Cardiac muscle cell (in vitro differentiated cells and primary cell): ENCODE data around the gene ERVFRD-1. TPM values are rescaled to one million over a fixed set of nuclear protein-coding genes. Genes with fewer than 3 reads are reported as not detected.
"Not testable (repeated sequence)": the region's sequence is repeated elsewhere in the genome, so short reads cannot be mapped to it uniquely, and the experiment has no call there.

Experiments
- DNase-seq, 2 donors: peaks; one replicate each; pipeline versions ENCODE4 v3.0.0 to v3.0.0-alpha.2; 2010 to 2017; ENCODE audit warnings: low read depth in 1 of 2, low spot score in 1 of 2
- H3K27ac ChIP-seq: fragments of 200-600 bp; sonication (generic); 2 replicates; pipeline ENCODE4 v1.5.1; 2016
- H3K27me3 ChIP-seq: fragments of 200-600 bp; sonication (generic); 2 replicates; pipeline ENCODE4 v1.6.0; 2016; ENCODE audit warnings: control low read depth
- H3K36me3 ChIP-seq: fragments of 200-600 bp; sonication (generic); 2 replicates; pipeline ENCODE4 v1.5.1; 2016; ENCODE audit warnings: control low read depth
- H3K4me1 ChIP-seq: fragments of 200-600 bp; sonication (generic); 2 replicates; pipeline ENCODE4 v1.8.1; 2017; ENCODE audit warnings: low read depth, mild to moderate bottlenecking, mixed run types
- H3K4me3 ChIP-seq: fragments of 200-600 bp; sonication (generic); 2 replicates; pipeline ENCODE4 v1.5.1; 2016; ENCODE audit warnings: mild to moderate bottlenecking
- H3K9me3 ChIP-seq: fragments of 200-600 bp; sonication (generic); 2 replicates; pipeline ENCODE4 v1.5.1; 2017; ENCODE audit warnings: low read depth, mild to moderate bottlenecking, control low read depth
- CTCF ChIP-seq: IDR thresholded peaks from 2 replicates; pipeline ENCODE4 v1.5.1; 2012; ENCODE audit warnings: low read depth, mild to moderate bottlenecking, low read length
- polyA plus RNA-seq: library from polyadenylated mRNA; unstranded; fragments of >200 nt; fragmentation: Nextera tagmentation; extraction: Ambion mirVana; gene quantifications from 2 replicates; pipeline ENCODE4 v1.2.1, GENCODE V29; 2016
- total RNA-seq: library from RNA; depleted of rRNA; stranded (reverse); fragments of >200 nt; gene quantifications from 2 replicates; pipeline ENCODE4 v1.2.3, GENCODE V29; 2016

Gene ERVFRD-1
- total and polyA plus RNA-seq, 2 experiments from 2014 or later, result not detected

DNA sequence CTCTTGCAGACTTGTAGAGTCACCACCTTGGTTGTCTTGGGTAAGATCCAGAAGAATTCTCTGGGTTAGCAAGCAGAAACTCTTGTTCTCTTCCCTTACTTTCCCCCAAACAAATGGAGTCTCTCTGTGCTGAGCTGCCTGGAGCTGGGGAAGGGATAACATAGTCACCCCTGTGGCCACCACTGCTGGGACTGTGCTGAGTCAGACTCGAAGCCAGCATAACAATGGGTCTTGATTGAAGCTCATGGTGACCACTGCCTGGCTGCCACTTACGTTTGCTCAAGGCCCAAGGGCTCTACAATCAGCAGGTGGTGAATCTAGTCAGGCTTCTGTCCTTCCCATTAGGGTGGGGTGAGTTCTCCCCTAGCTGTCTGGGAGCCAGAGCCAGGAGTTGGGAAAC, 15.4 kb upstream of the ERVFRD-1 start:
- TF ChIP-seq CTCF, result no peak
- no peaks in the 10 kb centered on the region for H3K27me3 ChIP-seq

DNA sequence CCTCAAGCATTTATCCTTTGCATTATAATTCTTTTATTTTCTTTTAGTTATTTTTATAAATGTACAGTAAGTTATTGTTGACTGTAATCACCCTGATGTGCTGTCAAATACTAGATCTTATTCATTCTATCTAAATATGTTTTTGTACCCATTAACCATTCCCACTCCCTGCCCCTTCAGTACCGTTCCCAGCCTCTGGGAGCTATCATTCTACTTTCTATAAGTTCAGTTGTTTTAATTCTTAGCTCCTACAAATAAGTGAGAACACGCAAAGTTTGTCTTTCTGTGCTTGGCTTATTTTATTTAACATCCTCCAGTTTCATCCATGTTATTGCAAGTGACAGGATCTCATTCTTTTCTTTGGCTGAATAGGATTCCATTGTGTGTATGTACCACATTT, 12.5 kb upstream of the ERVFRD-1 start:
- H3K9me3 ChIP-seq, result no peaks in the 10 kb centered on the region
- no peaks in the 10 kb centered on the region for H3K4me1 ChIP-seq
- no peaks in the 10 kb centered on the region for H3K27me3 ChIP-seq
- H3K27ac ChIP-seq, result no peak overlapping the region
- H3K4me3 ChIP-seq, result no peak overlapping the region
- no peaks in the 10 kb centered on the region for H3K36me3 ChIP-seq
- DNase-seq, result no peak
- TF ChIP-seq CTCF, result peak; percentile 4

More for the DNA sequence above, 15.4 kb upstream of the ERVFRD-1 start:
- Histone ChIP-seq H3K36me3 (no peaks in the 10 kb centered on the region), H3K9me3 (no peaks in the 10 kb centered on the region), H3K4me1 (no peaks in the 10 kb centered on the region), H3K4me3 (no peak overlapping the region), H3K27ac (no peak overlapping the region)
- no peak for DNase-seq

GRCh38 chr6:11122380-11122779, 10.9 kb upstream of the ERVFRD-1 start:
- no peak for TF ChIP-seq CTCF
- Histone ChIP-seq H3K36me3 (no peaks in the 10 kb centered on the region), H3K27ac (no peak overlapping the region), H3K4me3 (no peak overlapping the region), H3K4me1 (no peaks in the 10 kb centered on the region), H3K9me3 (no peaks in the 10 kb centered on the region), H3K27me3 (no peaks in the 10 kb centered on the region)
- no peak for DNase-seq

DNA sequence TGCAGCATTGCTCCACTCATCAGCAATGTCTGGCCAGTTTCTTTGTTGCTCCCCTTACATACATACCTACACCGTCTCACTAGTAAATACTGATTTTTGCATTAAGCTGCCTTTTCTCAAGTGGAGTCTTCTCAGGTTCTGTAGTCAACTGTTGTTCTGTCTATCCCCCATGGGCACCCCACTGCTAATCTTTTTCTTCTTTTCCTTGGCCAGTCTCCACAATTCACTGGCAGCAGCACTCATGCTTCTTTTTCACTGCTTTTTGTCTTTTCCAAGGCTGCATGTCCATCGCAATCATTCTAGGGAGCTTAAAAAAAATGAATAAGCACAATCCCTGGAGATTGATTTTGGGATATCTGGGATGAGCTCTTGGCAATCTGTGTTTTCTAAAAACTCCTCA, 10.3 kb upstream of the ERVFRD-1 start:
- Histone ChIP-seq H3K36me3 (no peaks in the 10 kb centered on the region), H3K27me3 (no peaks in the 10 kb centered on the region), H3K9me3 (no peaks in the 10 kb centered on the region), H3K4me3 (no peak overlapping the region), H3K4me1 (no peaks in the 10 kb centered on the region), H3K27ac (no peak overlapping the region)
- peak in 1 of 2 donors; percentile 40 for DNase-seq
- no peak for TF ChIP-seq CTCF

GRCh38 chr6:11120271-11121005, 8.9 kb upstream of the ERVFRD-1 start:
- no peak for TF ChIP-seq CTCF
- no peak overlapping the region for H3K4me3 ChIP-seq
- H3K27me3 ChIP-seq, result no peaks in the 10 kb centered on the region
- DNase-seq, result peak in 1 of 2 donors; percentile 35
- no peaks in the 10 kb centered on the region for H3K36me3 ChIP-seq
- H3K27ac ChIP-seq, result no peak overlapping the region
- no peaks in the 10 kb centered on the region for H3K9me3 ChIP-seq
- no peaks in the 10 kb centered on the region for H3K4me1 ChIP-seq

- DNase-seq, result peak in 1 of 2 donors; percentile 33
- H3K4me1 ChIP-seq, H3K9me3 ChIP-seq, H3K4me3 ChIP-seq, H3K27me3 ChIP-seq, H3K36me3 ChIP-seq, H3K27ac ChIP-seq: not testable (repeated sequence)
Observed at GRCh38 chr6:11115808-11116536, 4.4 kb upstream of the ERVFRD-1 start.
